Mesodermal cell (in vitro differentiated cells): ENCODE measurements around the gene NRBF2. TPM values are rescaled to one million over a fixed set of nuclear protein-coding genes. Genes with fewer than 3 reads are reported as not detected.
"Not testable (repeated sequence)": the region's sequence is repeated elsewhere in the genome, so short reads cannot be mapped to it uniquely, and the experiment has no call there.

Experiments
- H3K27ac ChIP-seq: 2 replicates; pipeline ENCODE4 v1.7.0; 2013; ENCODE audit warnings: mild to moderate bottlenecking, low read depth, low read length, moderate library complexity; ENCODE audit not compliant: severe bottlenecking
- H3K36me3 ChIP-seq: 2 replicates; pipeline ENCODE4 v1.7.1; 2013; ENCODE audit warnings: mild to moderate bottlenecking, low read length, moderate library complexity; ENCODE audit not compliant: control insufficient read depth, insufficient read depth
- H3K4me1 ChIP-seq: one replicate; pipeline ENCODE4 v1.7.1; 2013; ENCODE audit warnings: mild to moderate bottlenecking, low read length; ENCODE audit not compliant: insufficient read depth, control insufficient read depth, poor library complexity, severe bottlenecking
- H3K4me3 ChIP-seq: 2 replicates; pipeline ENCODE4 v1.7.0; 2013; ENCODE audit warnings: low read length, control low read depth, mild to moderate bottlenecking; ENCODE audit not compliant: insufficient read depth, poor library complexity, severe bottlenecking; ENCODE audit errors: extremely low read depth
- H3K9me3 ChIP-seq: 2 replicates; pipeline ENCODE4 v1.7.1; 2013; ENCODE audit warnings: mild to moderate bottlenecking, low read length, moderate library complexity; ENCODE audit not compliant: control insufficient read depth
- WGBS, 2 experiments: methylation state at CpG; one replicate each; pipeline ENCODE4 v1.1.5; 2013; ENCODE audit warnings: missing lambda C conversion rate in 2 of 2; ENCODE audit not compliant: insufficient coverage in 2 of 2; 5-methylcytosine and 5-hydroxymethylcytosine counted together
- polyA plus RNA-seq, 2 experiments: library from polyadenylated mRNA; stranded (reverse); fragments of 50-300 nt; gene quantifications; one replicate each; pipeline ENCODE4 v1.2.3, GENCODE V29; 2013

NRBF2 gene
- 34.9 TPM for polyA plus RNA-seq (2013, experiment 1 of 2)
- 36.3 TPM for polyA plus RNA-seq (2013, experiment 2 of 2)

DNA sequence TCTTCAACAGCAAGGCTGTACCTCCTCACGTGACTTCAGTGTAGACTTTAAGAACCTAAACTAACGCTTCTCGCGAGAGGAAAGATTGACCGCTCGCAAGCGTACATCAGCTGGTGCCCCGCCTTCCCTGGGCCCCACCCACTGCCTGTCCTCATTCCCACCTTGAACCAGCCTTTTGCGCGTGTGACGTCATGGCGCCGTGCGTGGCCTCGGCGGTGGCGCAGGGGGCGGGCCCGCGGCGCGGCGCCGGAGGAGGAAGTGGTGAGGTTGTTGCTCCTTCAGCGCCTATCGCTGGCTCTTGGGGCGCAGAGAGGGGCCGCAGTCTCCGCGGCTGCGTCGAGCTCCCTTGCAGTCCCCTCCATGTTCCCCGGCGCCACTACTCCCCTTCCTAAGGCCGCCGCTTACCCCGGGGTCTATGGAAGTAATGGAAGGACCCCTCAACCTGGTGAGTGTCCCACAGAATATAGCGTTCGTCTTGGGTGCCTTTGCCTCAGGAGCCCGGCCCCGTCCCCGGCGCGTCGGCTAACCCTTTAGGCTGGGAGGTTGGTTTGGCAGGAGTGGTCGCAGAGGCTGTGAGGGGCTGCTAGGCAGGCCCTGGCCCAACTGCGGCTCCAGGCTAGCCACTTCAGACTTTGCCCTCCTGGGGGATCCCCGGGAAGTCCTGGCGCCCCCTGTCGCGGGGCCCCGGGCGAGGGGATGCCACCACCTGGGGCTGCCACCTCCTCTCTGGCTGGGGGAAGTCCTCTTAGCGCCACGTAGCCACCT, at the start of gene NRBF2:
NRBF2 (plus strand) TSS at position 273 of the 765 bp plus-strand sequence; CDS start at position 416, 143 bp downstream.
- WGBS, 2 experiments = 2 to 3% methylated on average over 42 to 44 of the region's 55 CpGs
- peak within 1 kb of the TSS; percentile 87 for H3K27ac ChIP-seq
- peaks cover 7% of the 10 kb centered on the region for H3K4me1 ChIP-seq
- no peaks in the 10 kb centered on the region for H3K36me3 ChIP-seq
- H3K4me3 ChIP-seq = peak within 1 kb of the TSS; percentile 92
- H3K9me3 ChIP-seq = peaks cover 13% of the 10 kb centered on the region

- WGBS, 2 experiments = 84 to 85% methylated on average over 9 to 10 of the region's 14 CpGs
- not testable (repeated sequence) for H3K36me3 ChIP-seq, H3K4me3 ChIP-seq, H3K9me3 ChIP-seq, H3K4me1 ChIP-seq, H3K27ac ChIP-seq
Measured at GRCh38 chr10:63083406-63083805, 49.7 kb upstream of the NRBF2 start.

GRCh38 chr10:63083904-63084689, 49.0 kb upstream of the NRBF2 start:
- no peaks in the 10 kb centered on the region for H3K36me3 ChIP-seq
- 24 to 44% methylated on average over 2 to 5 of the region's 7 CpGs for WGBS, 2 experiments
- peak overlapping the region; percentile 45 for H3K27ac ChIP-seq
- no peaks in the 10 kb centered on the region for H3K4me1 ChIP-seq
- no peaks in the 10 kb centered on the region for H3K9me3 ChIP-seq
- H3K4me3 ChIP-seq = no peak overlapping the region

DNA sequence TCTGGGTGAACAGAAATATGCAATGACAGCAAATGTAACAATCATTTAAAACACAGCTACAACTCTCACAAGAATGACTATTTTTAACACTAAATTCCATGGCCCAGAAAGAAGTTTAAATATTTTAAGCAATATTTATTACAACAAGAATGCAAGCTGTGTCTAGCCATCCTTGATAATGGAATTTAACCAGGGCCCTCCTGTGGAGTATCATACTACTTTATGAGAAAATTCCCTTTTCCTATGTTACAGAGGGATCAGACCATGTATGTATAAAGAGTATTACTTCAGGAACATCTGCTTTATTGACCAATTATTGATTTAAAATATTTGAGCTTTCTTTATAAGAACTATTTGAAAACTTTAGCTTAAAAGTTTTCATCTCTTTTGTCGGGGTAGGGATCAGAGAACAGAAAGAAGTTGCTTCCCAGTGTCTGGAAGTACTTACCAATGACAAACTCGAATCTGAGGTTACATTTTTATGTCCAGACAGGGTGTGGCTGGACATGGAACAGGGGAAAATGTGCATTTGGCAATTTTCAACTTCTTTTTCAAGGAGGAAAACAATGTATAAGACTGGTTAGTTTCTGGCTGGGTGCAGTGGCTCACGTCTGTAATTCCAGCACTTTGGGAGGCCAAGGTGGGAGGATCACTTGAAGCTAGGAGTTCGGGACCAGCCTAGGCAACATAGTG, 48.3 kb upstream of the NRBF2 start:
- Histone ChIP-seq H3K27ac (peak overlapping the region; percentile 45), H3K9me3 (no peaks in the 10 kb centered on the region), H3K36me3 (no peaks in the 10 kb centered on the region), H3K4me3 (no peak overlapping the region), H3K4me1 (no peaks in the 10 kb centered on the region)
- 84 to 100% methylated on average over 2 to 4 of the region's 4 CpGs for WGBS, 2 experiments

DNA sequence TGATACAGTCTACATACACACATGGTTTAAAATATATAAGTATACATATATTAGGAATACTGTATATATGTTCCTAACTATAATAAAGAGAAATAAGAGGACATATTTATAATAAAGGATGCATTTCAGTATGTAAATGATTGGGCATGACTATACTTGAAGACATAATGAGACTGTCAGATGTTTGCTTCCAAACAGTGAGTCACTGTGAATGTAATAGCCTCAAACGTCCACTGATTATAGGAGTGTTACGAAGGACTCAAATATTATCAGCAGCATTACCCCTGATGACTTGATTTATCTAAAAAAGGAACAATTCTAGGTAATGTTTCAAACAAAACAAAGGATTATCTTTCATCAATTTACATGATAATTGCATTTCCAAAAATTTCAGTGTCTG, 39.9 kb upstream of the NRBF2 start:
- H3K27ac ChIP-seq = no peak overlapping the region
- H3K36me3 ChIP-seq = no peaks in the 10 kb centered on the region
- H3K4me1 ChIP-seq = no peaks in the 10 kb centered on the region
- WGBS, 2 experiments = 80% methylated on average over 1 of the region's 2 CpGs; no CpG with 5 or more reads in 1 of the 2 experiments
- H3K9me3 ChIP-seq = no peaks in the 10 kb centered on the region
- H3K4me3 ChIP-seq = no peak overlapping the region

DNA sequence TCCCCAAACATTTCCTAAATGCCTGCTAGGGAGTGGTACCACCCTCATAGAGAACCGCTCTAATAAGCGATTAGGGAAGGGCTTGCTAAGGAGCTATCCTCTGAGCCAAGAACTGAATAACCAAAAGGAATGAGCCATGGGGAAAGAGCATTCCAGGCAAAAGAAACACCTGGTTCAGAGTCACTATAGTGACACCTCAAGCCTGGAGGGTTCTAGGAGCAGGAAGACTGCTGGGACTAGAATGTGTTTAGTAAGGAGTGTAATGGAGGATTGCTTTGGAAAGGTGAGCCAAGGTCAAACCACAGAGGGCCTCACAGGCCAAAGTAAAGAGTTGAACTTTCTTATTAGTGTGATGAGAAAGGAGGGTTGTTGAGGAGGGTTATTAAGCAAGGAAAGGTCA, 38.7 kb upstream of the NRBF2 start:
- Histone ChIP-seq H3K36me3 (no peaks in the 10 kb centered on the region), H3K4me3 (no peak overlapping the region), H3K27ac (no peak overlapping the region), H3K4me1 (no peaks in the 10 kb centered on the region), H3K9me3 (no peaks in the 10 kb centered on the region)
- WGBS, 2 experiments = 100% methylated on average over 2 of the region's 2 CpGs; no CpG with 5 or more reads in 1 of the 2 experiments

DNA sequence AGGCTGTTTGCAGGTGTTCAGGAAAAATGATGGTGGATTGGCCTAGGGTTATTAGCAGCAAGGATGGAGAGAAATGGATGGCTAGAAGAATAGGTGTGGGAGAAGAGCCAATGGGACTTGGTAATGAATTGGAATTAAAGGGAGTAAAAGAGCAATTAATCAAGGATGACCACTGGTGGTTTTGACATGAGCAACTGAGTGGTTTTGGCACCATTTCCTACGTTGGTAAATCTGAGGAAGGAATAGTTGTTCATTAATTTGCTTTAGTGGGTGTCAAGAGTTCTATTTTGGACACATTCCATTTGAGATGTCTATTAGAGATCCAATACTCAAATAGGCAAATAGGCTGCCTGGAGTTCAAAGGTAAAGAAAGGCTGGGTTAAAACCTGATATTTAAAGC, 38.2 kb upstream of the NRBF2 start:
- no peaks in the 10 kb centered on the region for H3K4me1 ChIP-seq
- H3K36me3 ChIP-seq = no peaks in the 10 kb centered on the region
- 100% methylated on average over 1 of the region's 1 CpG; no CpG with 5 or more reads in 1 of the 2 experiments for WGBS, 2 experiments
- H3K9me3 ChIP-seq = no peaks in the 10 kb centered on the region
- no peak overlapping the region for H3K27ac ChIP-seq
- H3K4me3 ChIP-seq = no peak overlapping the region

- Histone ChIP-seq H3K4me3 (no peak overlapping the region), H3K4me1 (no peaks in the 10 kb centered on the region), H3K9me3 (no peaks in the 10 kb centered on the region), H3K27ac (no peak overlapping the region), H3K36me3 (no peaks in the 10 kb centered on the region)
Measured at GRCh38 chr10:63099734-63100133, 33.4 kb upstream of the NRBF2 start.

GRCh38 chr10:63101091-63101490, 32.0 kb upstream of the NRBF2 start:
- H3K27ac ChIP-seq, H3K4me3 ChIP-seq, H3K36me3 ChIP-seq, H3K4me1 ChIP-seq, H3K9me3 ChIP-seq: not testable (repeated sequence)
- 89 to 90% methylated on average over 6 to 9 of the region's 10 CpGs for WGBS, 2 experiments

DNA sequence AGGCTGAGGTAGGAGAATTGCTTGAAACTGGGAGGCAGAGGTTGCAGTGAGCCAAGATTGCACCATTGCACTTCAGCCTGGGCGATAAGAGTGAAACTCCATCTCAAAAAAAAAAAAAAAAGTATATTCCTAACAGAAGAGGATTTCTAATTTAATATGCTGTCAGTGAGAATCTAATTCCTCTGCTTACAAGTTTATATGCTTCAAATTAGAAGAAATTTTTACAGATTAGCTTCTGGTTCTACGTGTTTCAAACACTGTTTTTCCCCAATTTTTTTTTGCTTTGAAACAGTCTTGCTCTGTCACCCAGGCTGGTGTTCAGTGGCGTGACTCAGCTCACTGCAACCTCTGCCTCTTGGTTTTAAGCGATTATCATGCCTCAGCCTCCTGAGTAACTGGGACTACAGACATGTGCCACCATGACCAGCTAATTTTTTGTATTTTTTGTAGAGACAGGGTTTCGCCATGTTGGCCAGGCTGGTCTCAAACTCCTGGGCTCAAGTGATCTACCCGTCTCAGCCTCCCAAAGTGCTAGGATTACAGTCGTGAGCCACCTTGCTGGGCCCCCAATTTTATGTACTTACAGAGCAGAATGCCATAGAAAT, 30.7 kb upstream of the NRBF2 start:
- H3K27ac ChIP-seq, H3K36me3 ChIP-seq, H3K9me3 ChIP-seq, H3K4me3 ChIP-seq, H3K4me1 ChIP-seq: not testable (repeated sequence)
- 86 to 91% methylated on average over 4 to 5 of the region's 7 CpGs for WGBS, 2 experiments
